Measurements from ENCODE around the gene KIAA0408. TPM values are rescaled to one million over a fixed set of nuclear protein-coding genes. Genes with fewer than 3 reads are reported as not detected.

The KIAA0408 gene
- total and polyA plus RNA-seq, 9 of the 15 experiments (the other 6 are each of a cell fraction or from before 2014, with no cell fraction given) = 0.11 TPM; not detected in 8

DNA sequence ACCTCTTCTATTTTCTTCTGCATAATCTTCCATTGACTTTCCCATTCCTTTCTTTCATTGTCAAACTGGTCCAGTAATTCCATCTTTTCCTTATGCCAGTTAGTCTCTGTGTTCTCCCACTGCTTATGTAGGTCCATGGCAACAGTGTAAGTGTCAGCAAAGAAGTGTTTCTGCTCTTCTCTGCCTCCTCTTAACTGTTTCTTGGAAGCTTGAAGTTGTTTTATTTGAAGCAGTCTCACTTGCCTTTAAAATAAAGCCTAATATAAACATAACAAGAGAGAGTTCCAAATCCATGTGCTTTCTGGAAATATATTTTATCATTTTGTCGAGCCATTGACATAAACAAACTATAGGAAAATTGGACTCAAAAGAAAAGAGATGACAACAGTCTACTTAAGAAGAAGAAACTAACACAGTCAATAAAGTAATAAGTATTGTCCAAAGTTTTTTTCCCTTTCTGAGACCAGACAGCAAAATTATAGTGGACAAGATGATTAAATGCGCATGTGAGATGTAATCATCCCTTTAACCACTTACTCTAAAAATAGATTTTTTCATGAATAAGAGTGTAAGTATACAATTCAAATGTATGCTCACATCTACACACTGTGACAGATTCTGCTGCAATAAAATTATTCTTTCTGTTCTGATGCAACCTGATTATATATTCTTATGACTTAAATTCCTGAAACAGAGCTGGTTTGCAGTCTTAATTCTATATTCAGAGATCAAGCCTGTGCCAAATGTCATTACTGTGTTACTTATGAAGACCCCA, 5.2 kb downstream of the KIAA0408 start (continued):
- TF ChIP-seq ATF2 (CRISPR knock-in tag; IDR thresholded peaks at IDR 0.05) (no peak), TAF7 (tag; IDR thresholded peaks at IDR 0.05) (no peak), ZFP36 (IDR thresholded peaks at IDR 0.05; ENCODE audit: low read depth, low read length, partially characterized antibody) (no peak), TFAM (CRISPR knock-in tag; conservative IDR thresholded peaks at IDR 0.05) (no peak), DNMT1 (IDR thresholded peaks at IDR 0.05) (no peak), PURB (CRISPR knock-in tag; IDR thresholded peaks at IDR 0.05; ENCODE audit: low read depth) (no peak), ZNF165 (CRISPR knock-in tag; IDR thresholded peaks at IDR 0.05; ENCODE audit: borderline replicate concordance) (no peak), KDM4B (IDR thresholded peaks at IDR 0.05; ENCODE audit: borderline replicate concordance in 2 of 2, low read depth in 1 of 2) (no peak), ILK (tag; IDR thresholded peaks at IDR 0.05; ENCODE audit: borderline replicate concordance, low read depth) (no peak)

GRCh38 chr6:127452803-127453202, 6.4 kb downstream of the KIAA0408 start:
- Histone ChIP-seq H3K4me2 (ENCODE audit: insufficient read depth, low read length) (no peak overlapping the region), H3K9me1 (ENCODE audit: control insufficient read depth, insufficient read depth, low read length) (no peaks in the 10 kb centered on the region), H3K9ac (ENCODE audit: insufficient read depth in 1 of 2, low read depth in 2 of 2, low read length in 2 of 2) (no peak overlapping the region), H2AFZ (ENCODE audit: low read depth, low read length) (no peak overlapping the region), H3K36me3 (ENCODE audit: control insufficient read depth, insufficient read depth, low read length) (no peaks in the 10 kb centered on the region), H3K4me1 (replicated peaks in 1 of 2; ENCODE audit: control insufficient read depth in 2 of 2, insufficient read depth in 2 of 2, low read length in 2 of 2) (no peaks in the 10 kb centered on the region), H3K27me3 (ENCODE audit: control insufficient read depth in 2 of 2, insufficient read depth in 2 of 2, low read length in 2 of 2) (no peaks in the 10 kb centered on the region), H4K20me1 (replicated peaks; ENCODE audit: control insufficient read depth, insufficient read depth, low read length) (no peaks in the 10 kb centered on the region), H3K9me3 (replicated peaks; ENCODE audit: control insufficient read depth, insufficient read depth, low read depth, low read length) (no peaks in the 10 kb centered on the region), H3K4me3 (no peak overlapping the region), H3K27ac (ENCODE audit: extremely low read depth, low read depth, low read length) (no peak overlapping the region), H3K79me2 (ENCODE audit: control insufficient read depth, insufficient read depth, low read length) (no peaks in the 10 kb centered on the region)
- ChIA-PET POLR2A (no interaction called here), CTCF (ENCODE audit: low intra/inter-chr PET ratio) (no interaction called here)
- BruUV-seq (replicated peaks) = no TSS peak
- FAIRE-seq (no peak), ATAC-seq (no peak), DNase-seq (ENCODE audit: extremely low read depth in 1 of 4, low spot score in 3 of 4) (no peak)
- in situ Hi-C loops (cut with MboI) = no loop called here
- intact Hi-C loops (cut with micrococcal nuclease) = no loop called here
- TF ChIP-seq TSC22D4 (tag; IDR thresholded peaks at IDR 0.05) = no peak
